Chondrocyte (in vitro differentiated cells): ENCODE measurements around the gene SYNJ2. TPM values are rescaled to one million over a fixed set of nuclear protein-coding genes. Genes with fewer than 3 reads are reported as not detected.

ENCODE experiments used
- DNase-seq: peaks from one replicate; pipeline ENCODE4 v3.0.0; 2021; ENCODE audit warnings: mixed read lengths, low spot score
- H3K27ac Mint-ChIP-seq: one replicate; pipeline ENCODE4 v1.8.0; 2021; ENCODE audit warnings: mild to moderate bottlenecking, moderate library complexity, mixed read lengths; ENCODE audit not compliant: unreplicated experiment
- H3K27me3 Mint-ChIP-seq: 2 replicates; pipeline ENCODE4 v1.8.0; 2021; ENCODE audit warnings: low read depth, mixed read lengths
- H3K36me3 Mint-ChIP-seq: 2 replicates; pipeline ENCODE4 v1.8.0; 2021; ENCODE audit warnings: low read depth, mixed read lengths
- H3K4me1 Mint-ChIP-seq: 2 replicates; pipeline ENCODE4 v1.8.0; 2021; ENCODE audit warnings: low read depth, mild to moderate bottlenecking, mixed read lengths
- H3K4me3 Mint-ChIP-seq: one replicate; pipeline ENCODE4 v1.8.0; 2021; ENCODE audit warnings: mild to moderate bottlenecking, moderate library complexity, mixed read lengths; ENCODE audit not compliant: unreplicated experiment
- H3K9me3 Mint-ChIP-seq: 2 replicates; pipeline ENCODE4 v1.8.0; 2021; ENCODE audit warnings: low read depth, mixed read lengths
- total RNA-seq: library from RNA; stranded (reverse); gene quantifications from 3 replicates; pipeline ENCODE4 v1.2.1, GENCODE V29; 2021
- TF ChIP-seq, protein P1 (sequence below): fragments of 200-600 bp; sonication (generic); IDR thresholded peaks from 2 replicates; pipeline ENCODE4 v1.5.0; 2021; ENCODE audit warnings: antibody characterized with exemption, mild to moderate bottlenecking, moderate library complexity

SYNJ2 gene
- total RNA-seq, 1 donor from 2014 or later: 53.1 TPM

GRCh38 chr6:158018041-158018771 lies 36.5 kb downstream of the SYNJ2 start:
- H3K4me3 Mint-ChIP-seq: peak overlapping the region; percentile 71
- H3K4me1 Mint-ChIP-seq: peaks cover 67% of the 10 kb centered on the region
- H3K27ac Mint-ChIP-seq: peak overlapping the region; percentile 99
- no peaks in the 10 kb centered on the region for H3K9me3 Mint-ChIP-seq
- no peaks in the 10 kb centered on the region for H3K27me3 Mint-ChIP-seq
- H3K36me3 Mint-ChIP-seq: peaks cover 12% of the 10 kb centered on the region
- no peak for DNase-seq
- TF ChIP-seq, protein P1, sequence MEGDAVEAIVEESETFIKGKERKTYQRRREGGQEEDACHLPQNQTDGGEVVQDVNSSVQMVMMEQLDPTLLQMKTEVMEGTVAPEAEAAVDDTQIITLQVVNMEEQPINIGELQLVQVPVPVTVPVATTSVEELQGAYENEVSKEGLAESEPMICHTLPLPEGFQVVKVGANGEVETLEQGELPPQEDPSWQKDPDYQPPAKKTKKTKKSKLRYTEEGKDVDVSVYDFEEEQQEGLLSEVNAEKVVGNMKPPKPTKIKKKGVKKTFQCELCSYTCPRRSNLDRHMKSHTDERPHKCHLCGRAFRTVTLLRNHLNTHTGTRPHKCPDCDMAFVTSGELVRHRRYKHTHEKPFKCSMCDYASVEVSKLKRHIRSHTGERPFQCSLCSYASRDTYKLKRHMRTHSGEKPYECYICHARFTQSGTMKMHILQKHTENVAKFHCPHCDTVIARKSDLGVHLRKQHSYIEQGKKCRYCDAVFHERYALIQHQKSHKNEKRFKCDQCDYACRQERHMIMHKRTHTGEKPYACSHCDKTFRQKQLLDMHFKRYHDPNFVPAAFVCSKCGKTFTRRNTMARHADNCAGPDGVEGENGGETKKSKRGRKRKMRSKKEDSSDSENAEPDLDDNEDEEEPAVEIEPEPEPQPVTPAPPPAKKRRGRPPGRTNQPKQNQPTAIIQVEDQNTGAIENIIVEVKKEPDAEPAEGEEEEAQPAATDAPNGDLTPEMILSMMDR: no peak

DNA sequence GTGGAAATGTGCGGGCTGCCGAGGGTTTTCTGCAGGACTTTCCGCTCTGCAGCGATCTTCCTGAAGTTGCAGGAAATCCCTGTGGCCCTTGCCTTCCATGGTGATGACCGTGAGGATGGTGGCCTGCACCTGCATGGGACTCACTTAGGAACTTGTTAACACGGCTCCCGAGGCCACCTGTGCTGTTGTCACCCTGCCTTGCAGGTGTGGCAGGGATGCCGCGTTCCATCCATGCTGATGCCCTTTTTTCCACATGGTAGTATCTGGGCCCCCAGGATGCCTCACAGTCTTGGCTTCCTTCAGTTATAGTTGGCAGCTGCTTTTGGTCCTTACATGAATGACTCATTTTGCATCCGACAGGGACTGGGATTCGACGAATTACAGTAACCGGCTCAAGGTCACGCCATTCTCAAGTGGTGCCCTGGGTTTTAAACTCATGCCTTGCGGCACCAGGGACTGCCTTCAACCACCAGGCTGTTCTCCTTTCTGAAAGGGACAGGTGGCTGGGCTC lies 37.2 kb downstream of the SYNJ2 start:
- H3K27ac Mint-ChIP-seq: peak overlapping the region; percentile 99

GRCh38 chr6:158019416-158019815 lies 37.8 kb downstream of the SYNJ2 start:
- no peaks in the 10 kb centered on the region for H3K9me3 Mint-ChIP-seq
- TF ChIP-seq, protein P1: peak; percentile 5
- no peak for DNase-seq
- peak overlapping the region; percentile 99 for H3K27ac Mint-ChIP-seq
- peak overlapping the region; percentile 40 for H3K4me3 Mint-ChIP-seq
- no peaks in the 10 kb centered on the region for H3K27me3 Mint-ChIP-seq
- H3K4me1 Mint-ChIP-seq: peaks cover 67% of the 10 kb centered on the region
- peaks cover 12% of the 10 kb centered on the region for H3K36me3 Mint-ChIP-seq

More for the DNA sequence above, 37.2 kb downstream of the SYNJ2 start:
- H3K4me3 Mint-ChIP-seq: peak overlapping the region; percentile 40
- H3K9me3 Mint-ChIP-seq: no peaks in the 10 kb centered on the region
- no peak for DNase-seq
- H3K4me1 Mint-ChIP-seq: peaks cover 67% of the 10 kb centered on the region
- no peaks in the 10 kb centered on the region for H3K27me3 Mint-ChIP-seq
- TF ChIP-seq, protein P1: peak; percentile 21
- peaks cover 12% of the 10 kb centered on the region for H3K36me3 Mint-ChIP-seq

DNA sequence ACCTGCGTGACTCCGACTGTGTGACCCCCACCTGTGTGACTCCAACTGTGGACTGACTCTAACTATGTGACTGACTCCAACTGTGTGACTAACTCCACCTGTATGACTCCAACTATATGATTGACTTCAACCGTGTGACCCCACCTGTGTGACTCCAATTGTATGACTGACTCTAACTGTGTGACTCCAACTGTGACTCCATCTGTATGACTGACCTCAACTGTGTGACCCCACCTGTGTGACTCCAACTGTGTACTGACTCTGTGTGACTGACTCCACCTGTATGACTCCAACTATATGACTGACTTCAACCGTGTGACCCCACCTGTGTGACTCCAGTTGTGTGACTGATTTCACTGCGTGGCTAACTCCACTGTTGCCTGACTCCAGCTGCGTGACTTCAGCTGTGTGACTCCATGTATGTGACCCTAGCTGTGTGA lies 38.6 kb downstream of the SYNJ2 start:
- H3K27me3 Mint-ChIP-seq: no peaks in the 10 kb centered on the region
- no peaks in the 10 kb centered on the region for H3K9me3 Mint-ChIP-seq
- H3K36me3 Mint-ChIP-seq: peaks cover 12% of the 10 kb centered on the region
- TF ChIP-seq, protein P1: no peak
- H3K4me3 Mint-ChIP-seq: no peak overlapping the region
- H3K4me1 Mint-ChIP-seq: peaks cover 63% of the 10 kb centered on the region
- no peak for DNase-seq
- H3K27ac Mint-ChIP-seq: peak overlapping the region; percentile 99

GRCh38 chr6:158020811-158021210 lies 39.1 kb downstream of the SYNJ2 start:
- no peak for DNase-seq
- Mint-ChIP-seq H3K27ac (peak overlapping the region; percentile 99), H3K36me3 (peaks cover 12% of the 10 kb centered on the region), H3K27me3 (no peaks in the 10 kb centered on the region), H3K4me1 (peaks cover 64% of the 10 kb centered on the region), H3K9me3 (no peaks in the 10 kb centered on the region), H3K4me3 (no peak overlapping the region)
- TF ChIP-seq, protein P1: no peak
